Measurements from ENCODE around the gene DCTN5. TPM values are rescaled to one million over a fixed set of nuclear protein-coding genes. Genes with fewer than 3 reads are reported as not detected.

DCTN5 gene
- total and polyA plus RNA-seq, 2 donors (not counting 1 experiment from before 2014, with no cell fraction given) = 39.6 to 96.7 TPM

DNA sequence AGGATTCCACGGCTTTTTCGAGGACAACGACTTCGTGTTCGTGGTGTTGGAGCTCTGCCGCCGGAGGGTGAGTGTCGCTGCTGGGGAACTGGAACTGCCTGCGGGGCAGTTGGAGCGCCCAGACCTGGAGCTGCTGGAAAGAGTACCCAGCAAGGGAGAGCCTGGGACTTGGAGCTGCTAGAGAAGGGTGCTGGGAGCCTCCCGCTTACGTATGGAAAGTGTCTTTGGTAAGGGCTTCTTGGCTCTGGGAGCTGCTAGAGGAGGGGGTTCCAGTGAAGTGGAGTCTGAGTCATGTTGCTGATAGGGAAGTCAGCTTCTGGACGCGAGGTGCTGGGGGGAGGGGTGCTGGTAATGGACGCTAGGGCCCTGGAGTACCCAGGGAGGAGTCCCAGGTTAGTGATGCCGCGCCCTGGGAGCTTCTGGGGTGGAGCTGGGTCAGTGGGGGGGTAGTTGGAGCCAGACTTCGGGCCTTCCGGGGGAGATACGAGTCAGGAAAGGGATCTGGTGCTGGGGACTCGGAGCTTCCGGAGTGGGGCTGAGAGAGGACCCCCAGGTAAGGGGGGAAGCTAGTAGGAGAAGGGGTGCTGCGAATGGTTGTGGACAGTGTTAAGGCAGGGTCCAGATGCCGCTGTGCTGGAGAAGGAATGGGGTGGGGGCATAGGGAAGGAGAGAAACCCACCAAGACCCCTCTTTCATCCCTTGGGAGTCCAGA, 38.2 kb downstream of the DCTN5 start:
- H3K9ac ChIP-seq (ENCODE audit: insufficient read depth, low read length) = peak overlapping the region; percentile 45
- H3K79me2 ChIP-seq (ENCODE audit: control insufficient read depth, insufficient read depth, low read length) = peaks cover 51% of the 10 kb centered on the region
- H3K4me3 ChIP-seq (replicated peaks in 1 of 4; ENCODE audit: control extremely low read depth in 1 of 4, insufficient read depth in 1 of 4, low read depth in 3 of 4, low read length in 4 of 4) = peak overlapping the region; percentile 67 to 91 (median 78)
- no peaks in the 10 kb centered on the region for H3K27me3 ChIP-seq (ENCODE audit: control insufficient read depth, insufficient read depth, low read length)
- TF ChIP-seq CTCF (conservative IDR thresholded peaks at IDR 0.05 in 1 of 2, IDR thresholded peaks at IDR 0.05 in 1 of 2; ENCODE audit: low read depth in 1 of 2, low read length in 2 of 2) (no peak), EZH2 (IDR thresholded peaks at IDR 0.05; ENCODE audit: low read length, missing control alignments) (no peak)
- peak overlapping the region; percentile 67 for H3K27ac ChIP-seq (ENCODE audit: insufficient read depth, low read length)
- DNase-seq (ENCODE audit: low read depth in 2 of 2) = peak; percentile 44 to 67
- no peaks in the 10 kb centered on the region for H3K9me3 ChIP-seq (ENCODE audit: control insufficient read depth, insufficient read depth, low read depth, low read length)
- H3K4me1 ChIP-seq (ENCODE audit: control insufficient read depth, extremely low read depth, insufficient read depth, low read length) = peaks cover 22% of the 10 kb centered on the region
- H3K4me2 ChIP-seq (ENCODE audit: extremely low read depth, insufficient read depth, low read length) = peak overlapping the region; percentile 94
- H4K20me1 ChIP-seq (ENCODE audit: control insufficient read depth, extremely low read depth, insufficient read depth, low read length) = no peaks in the 10 kb centered on the region
- H2AFZ ChIP-seq (ENCODE audit: low read length) = no peak overlapping the region
- H3K36me3 ChIP-seq (ENCODE audit: control insufficient read depth, insufficient read depth, low read length) = peaks cover 10% of the 10 kb centered on the region

- no peaks in the 10 kb centered on the region for H3K27me3 ChIP-seq (ENCODE audit: control insufficient read depth, insufficient read depth, low read length)
These were observed 38.7 kb downstream of the DCTN5 start for GRCh38 chr16:23679986-23680336.

GRCh38 chr16:23682181-23682580, 40.9 kb downstream of the DCTN5 start:
- H2AFZ ChIP-seq (ENCODE audit: low read length) = no peak overlapping the region
- H3K27ac ChIP-seq (ENCODE audit: insufficient read depth, low read length) = no peak overlapping the region
- peaks cover 53% of the 10 kb centered on the region for H3K79me2 ChIP-seq (ENCODE audit: control insufficient read depth, insufficient read depth, low read length)

More at GRCh38 chr16:23679986-23680336, 38.7 kb downstream of the DCTN5 start:
- no peak for DNase-seq (ENCODE audit: low read depth in 2 of 2)
- Histone ChIP-seq H3K4me1 (ENCODE audit: control insufficient read depth, extremely low read depth, insufficient read depth, low read length) (peaks cover 22% of the 10 kb centered on the region), H3K27ac (ENCODE audit: insufficient read depth, low read length) (peak overlapping the region; percentile 67), H3K36me3 (ENCODE audit: control insufficient read depth, insufficient read depth, low read length) (peaks cover 10% of the 10 kb centered on the region), H3K9ac (ENCODE audit: insufficient read depth, low read length) (peak overlapping the region; percentile 32), H4K20me1 (ENCODE audit: control insufficient read depth, extremely low read depth, insufficient read depth, low read length) (no peaks in the 10 kb centered on the region), H2AFZ (ENCODE audit: low read length) (no peak overlapping the region), H3K4me2 (ENCODE audit: extremely low read depth, insufficient read depth, low read length) (peak overlapping the region; percentile 94), H3K79me2 (ENCODE audit: control insufficient read depth, insufficient read depth, low read length) (peaks cover 51% of the 10 kb centered on the region), H3K4me3 (replicated peaks in 1 of 4; ENCODE audit: control extremely low read depth in 1 of 4, insufficient read depth in 1 of 4, low read depth in 3 of 4, low read length in 4 of 4) (peak overlapping the region; percentile 67 to 91 (median 78)), H3K9me3 (ENCODE audit: control insufficient read depth, insufficient read depth, low read depth, low read length) (no peaks in the 10 kb centered on the region)
- TF ChIP-seq CTCF (conservative IDR thresholded peaks at IDR 0.05 in 1 of 2, IDR thresholded peaks at IDR 0.05 in 1 of 2; ENCODE audit: low read depth in 1 of 2, low read length in 2 of 2) (no peak), EZH2 (IDR thresholded peaks at IDR 0.05; ENCODE audit: low read length, missing control alignments) (no peak)

More at GRCh38 chr16:23682181-23682580, 40.9 kb downstream of the DCTN5 start:
- Histone ChIP-seq H4K20me1 (ENCODE audit: control insufficient read depth, extremely low read depth, insufficient read depth, low read length) (no peaks in the 10 kb centered on the region), H3K27me3 (ENCODE audit: control insufficient read depth, insufficient read depth, low read length) (no peaks in the 10 kb centered on the region), H3K4me3 (replicated peaks in 1 of 4; ENCODE audit: control extremely low read depth in 1 of 4, insufficient read depth in 1 of 4, low read depth in 3 of 4, low read length in 4 of 4) (no peak overlapping the region), H3K9ac (ENCODE audit: insufficient read depth, low read length) (no peak overlapping the region), H3K4me2 (ENCODE audit: extremely low read depth, insufficient read depth, low read length) (no peak overlapping the region), H3K9me3 (ENCODE audit: control insufficient read depth, insufficient read depth, low read depth, low read length) (no peaks in the 10 kb centered on the region), H3K36me3 (ENCODE audit: control insufficient read depth, insufficient read depth, low read length) (peaks cover 10% of the 10 kb centered on the region), H3K4me1 (ENCODE audit: control insufficient read depth, extremely low read depth, insufficient read depth, low read length) (peaks cover 20% of the 10 kb centered on the region)
- TF ChIP-seq EZH2 (IDR thresholded peaks at IDR 0.05; ENCODE audit: low read length, missing control alignments) (no peak), CTCF (conservative IDR thresholded peaks at IDR 0.05 in 1 of 2, IDR thresholded peaks at IDR 0.05 in 1 of 2; ENCODE audit: low read depth in 1 of 2, low read length in 2 of 2) (no peak)
- DNase-seq (ENCODE audit: low read depth in 2 of 2) = peak in 1 of 2 donors; percentile 76
